HG03521 (cell line): ENCODE results near the gene TMEM205.
"Not testable (repeated sequence)": the region's sequence is repeated elsewhere in the genome, so short reads cannot be mapped to it uniquely, and the experiment has no call there.

Source experiments
- ATAC-seq: cut with Tn5 transposase; IDR thresholded peaks from one replicate; pipeline ENCODE4 v1.9.1; 2021; ENCODE audit warnings: mild to moderate bottlenecking, moderate library complexity; ENCODE audit not compliant: unreplicated experiment

TMEM205 gene

GRCh38 chr19:11340099-11340467 lies 6.0 kb downstream of the TMEM205 start:
- ATAC-seq, result not testable (repeated sequence)

GRCh38 chr19:11339254-11340098 lies 6.6 kb downstream of the TMEM205 start, which contains the start of gene RAB3D:
TSS of gene RAB3D (minus strand) at chr19:11339657. CDS start at chr19:11337399, 2,258 bp downstream.
- ATAC-seq, result peak; percentile 71

GRCh38 chr19:11338569-11339253 lies 7.4 kb downstream of the TMEM205 start:
- no peak for ATAC-seq

- ATAC-seq, result no peak
These were observed 7.9 kb downstream of the TMEM205 start for GRCh38 chr19:11338121-11338520.

GRCh38 chr19:11337080-11337479 lies 9.0 kb downstream of the TMEM205 start:
- ATAC-seq, result no peak

GRCh38 chr19:11335449-11336146 lies 10.5 kb downstream of the TMEM205 start:
- ATAC-seq, result no peak

GRCh38 chr19:11333838-11334237 lies 12.2 kb downstream of the TMEM205 start:
- ATAC-seq, result not testable (repeated sequence)

- no peak for ATAC-seq
These were observed 13.2 kb downstream of the TMEM205 start for GRCh38 chr19:11332822-11333221.

GRCh38 chr19:11331502-11331901 lies 14.6 kb downstream of the TMEM205 start:
- no peak for ATAC-seq

- ATAC-seq, result no peak
These were observed 15.9 kb downstream of the TMEM205 start for GRCh38 chr19:11330127-11330526.

- ATAC-seq, result no peak
These were observed 20.5 kb downstream of the TMEM205 start for GRCh38 chr19:11325544-11325943.

GRCh38 chr19:11324748-11325389 lies 21.2 kb downstream of the TMEM205 start:
- no peak for ATAC-seq

- ATAC-seq, result no peak
These were observed 21.9 kb downstream of the TMEM205 start for GRCh38 chr19:11324079-11324661.

GRCh38 chr19:11323601-11324078 lies 22.4 kb downstream of the TMEM205 start:
- no peak for ATAC-seq

- ATAC-seq, result no peak
These were observed 23.6 kb downstream of the TMEM205 start for GRCh38 chr19:11322269-11323024.

GRCh38 chr19:11321191-11322126 lies 24.6 kb downstream of the TMEM205 start:
- ATAC-seq, result no peak

- not testable (repeated sequence) for ATAC-seq
These were observed 25.6 kb downstream of the TMEM205 start for GRCh38 chr19:11320278-11320995.

- no peak for ATAC-seq
These were observed 39.7 kb downstream of the TMEM205 start for GRCh38 chr19:11306337-11306736.
